Bone marrow (tissue), 2 donors: ENCODE data around the gene SPATA46.
A peak's percentile ranks its signal among the peaks of the same experiment; 100 is the strongest.
"Not testable (repeated sequence)": the region's sequence is repeated elsewhere in the genome, so short reads cannot be mapped to it uniquely, and the experiment has no call there.

ENCODE experiments used
- DNase-seq, 2 donors: peaks; one replicate each; lab custom pipeline; 2025; lab: John Stamatoyannopoulos, UW

The SPATA46 gene, protein sequence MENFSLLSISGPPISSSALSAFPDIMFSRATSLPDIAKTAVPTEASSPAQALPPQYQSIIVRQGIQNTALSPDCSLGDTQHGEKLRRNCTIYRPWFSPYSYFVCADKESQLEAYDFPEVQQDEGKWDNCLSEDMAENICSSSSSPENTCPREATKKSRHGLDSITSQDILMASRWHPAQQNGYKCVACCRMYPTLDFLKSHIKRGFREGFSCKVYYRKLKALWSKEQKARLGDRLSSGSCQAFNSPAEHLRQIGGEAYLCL

DNA sequence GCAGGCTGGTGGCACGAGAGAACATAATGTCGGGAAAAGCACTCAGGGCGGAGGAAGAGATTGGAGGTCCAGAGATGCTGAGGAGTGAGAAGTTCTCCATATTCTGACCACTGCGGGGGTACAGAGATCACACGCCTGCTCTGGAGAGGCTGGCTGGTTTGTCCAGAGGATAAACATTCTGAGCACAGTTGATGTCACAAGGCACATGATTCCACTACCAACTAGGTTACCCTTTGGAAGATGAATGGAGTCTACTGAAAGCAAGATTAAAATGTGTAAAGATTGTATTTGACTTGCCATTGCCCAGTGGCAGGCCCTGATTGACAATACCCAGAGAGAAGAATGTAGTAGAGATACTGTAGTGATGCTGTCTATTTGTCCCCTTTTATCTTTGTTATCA, at the start of gene SPATA46:
Gene SPATA46 (minus strand): TSS at position 164 of the 400 bp plus-strand sequence. CDS start 64 bp downstream, at position 100.
- DNase-seq: no peak

DNA sequence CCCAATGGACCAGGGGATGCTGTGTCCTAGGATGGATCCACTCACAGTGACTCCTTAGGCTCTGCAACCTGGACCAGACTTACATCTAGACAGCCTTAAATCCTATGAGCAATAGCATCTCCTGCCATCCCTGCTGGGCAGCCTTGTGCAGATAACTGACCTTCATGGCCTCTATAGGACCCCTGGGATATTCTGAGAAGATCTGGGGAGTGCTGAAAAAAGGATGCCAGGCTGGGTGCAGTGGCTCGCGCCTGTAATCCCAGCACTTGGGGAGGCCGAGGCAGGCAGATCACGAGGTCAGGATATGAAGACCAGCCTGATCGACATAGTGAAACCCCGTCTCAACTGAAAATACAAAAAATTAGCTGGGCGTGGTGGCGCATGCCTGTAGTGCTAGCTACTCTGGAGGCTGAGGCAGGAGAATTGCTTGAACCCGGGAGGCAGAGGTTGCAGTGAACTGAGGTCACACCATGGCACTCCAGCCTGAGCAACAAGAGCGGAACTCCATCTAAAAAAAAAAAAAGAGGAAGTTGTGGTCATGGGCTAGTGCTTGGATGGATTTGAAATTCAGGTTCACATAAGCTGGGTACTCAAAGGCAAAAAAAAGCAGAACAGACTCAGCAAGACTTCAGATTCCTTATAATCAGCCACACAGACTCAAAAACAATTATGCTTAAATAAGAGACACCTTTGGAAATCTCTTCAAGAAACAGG, 46.2 kb upstream of the SPATA46 start:
- DNase-seq: peak; percentile 4 to 76

DNA sequence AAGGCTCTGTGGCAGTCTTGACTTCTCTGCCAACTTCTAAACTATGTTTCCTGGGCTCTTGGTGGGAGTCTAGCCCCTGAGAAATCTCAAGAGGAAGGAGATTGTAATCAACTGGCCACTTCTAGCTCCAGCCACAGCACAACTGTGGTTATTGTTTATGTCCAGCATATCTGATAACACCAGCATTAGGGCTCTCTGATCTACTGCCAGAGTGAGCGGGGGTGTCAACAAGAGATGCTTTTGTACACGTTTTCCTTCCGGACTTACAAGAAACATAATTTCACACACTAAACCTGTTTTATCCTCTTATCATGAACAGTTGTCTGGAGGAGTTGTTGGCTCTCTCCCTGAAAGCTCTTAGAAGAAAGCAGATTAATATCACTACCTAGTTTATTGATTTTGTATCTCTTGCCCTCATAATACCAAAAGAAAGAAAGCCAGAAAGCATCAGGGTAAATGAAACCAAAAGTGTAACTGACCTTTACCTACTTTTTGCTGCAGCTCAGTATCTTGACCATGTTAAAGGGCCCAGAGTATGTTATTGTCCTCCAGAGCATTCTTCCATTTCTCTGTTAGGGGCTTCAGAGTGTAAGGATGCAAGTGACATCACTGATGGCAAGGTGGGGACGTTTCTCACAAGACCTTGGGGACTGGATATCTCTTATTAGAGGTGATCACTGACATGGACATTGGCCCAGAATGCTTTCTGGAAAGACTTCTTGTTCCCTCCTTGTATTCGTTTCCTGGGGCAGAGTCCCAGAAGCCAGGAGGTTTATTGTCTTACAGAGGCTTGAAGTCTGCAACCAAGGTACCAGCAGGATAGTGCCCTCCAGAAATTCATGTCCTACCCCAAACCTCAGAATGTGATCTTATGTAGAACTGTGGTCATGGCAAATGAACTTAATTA, 44.9 kb upstream of the SPATA46 start:
- DNase-seq: no peak

DNA sequence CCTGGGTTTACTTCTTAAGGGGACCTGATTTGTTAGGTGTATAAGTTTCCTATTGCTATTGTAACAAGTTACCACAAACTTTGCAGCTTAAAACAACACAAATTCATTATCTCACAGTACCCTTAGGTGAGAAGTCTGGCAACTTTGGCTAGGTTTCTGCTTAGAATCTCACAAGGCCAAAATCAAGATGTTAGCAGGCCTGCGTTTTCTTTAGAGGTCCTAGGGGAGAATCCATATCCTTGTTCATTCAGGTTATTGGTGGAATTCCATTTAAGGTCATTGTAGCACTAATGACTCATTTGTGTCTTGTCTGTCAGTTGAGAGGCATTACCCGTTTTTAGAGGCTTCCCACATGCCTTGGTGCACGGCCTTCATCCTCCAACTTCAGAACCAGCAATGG, 43.5 kb upstream of the SPATA46 start:
- DNase-seq: no peak

DNA sequence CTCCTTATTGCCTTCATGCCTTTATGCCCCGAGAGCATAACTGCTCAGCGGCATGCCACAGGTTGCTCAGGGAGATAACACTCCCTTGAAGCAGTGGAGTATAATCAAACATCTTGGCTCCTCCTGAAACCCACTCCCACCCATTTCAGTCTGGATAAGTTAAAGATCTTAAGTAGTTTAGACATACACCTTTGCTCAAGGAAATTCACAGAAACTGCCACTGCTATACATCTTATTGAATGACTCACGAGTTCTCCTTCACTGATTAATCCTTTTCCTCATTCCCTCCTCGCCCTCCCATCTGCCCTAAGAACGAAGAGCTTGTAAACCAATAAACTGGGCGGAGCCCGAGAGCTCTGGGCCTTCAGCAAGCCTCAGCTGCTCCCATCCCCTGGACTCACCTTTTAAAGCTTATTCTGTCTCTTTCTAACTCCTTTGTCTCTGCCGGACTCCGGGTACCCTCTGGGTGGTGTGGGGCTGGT, 42.8 kb upstream of the SPATA46 start:
- not testable (repeated sequence) for DNase-seq

DNA sequence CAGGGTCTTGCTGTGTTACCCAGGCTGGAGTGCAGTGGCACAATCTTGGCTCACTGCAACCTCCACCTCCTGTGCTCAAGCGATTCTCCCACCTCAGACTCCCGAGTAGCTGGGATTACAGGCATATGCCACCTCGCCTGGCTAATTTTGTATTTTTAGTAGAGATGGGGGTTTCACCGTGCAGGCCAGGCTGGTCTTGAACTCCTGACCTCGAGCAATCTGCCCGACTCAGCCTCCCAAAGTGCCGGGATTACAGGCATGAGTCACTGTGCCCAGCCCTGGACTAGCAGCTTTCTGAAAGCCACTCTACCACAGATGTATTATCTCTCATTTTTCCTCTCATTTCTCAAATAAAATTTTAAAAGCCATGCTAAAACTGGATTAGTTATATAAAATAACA, 41.9 kb upstream of the SPATA46 start:
- DNase-seq: not testable (repeated sequence)

DNA sequence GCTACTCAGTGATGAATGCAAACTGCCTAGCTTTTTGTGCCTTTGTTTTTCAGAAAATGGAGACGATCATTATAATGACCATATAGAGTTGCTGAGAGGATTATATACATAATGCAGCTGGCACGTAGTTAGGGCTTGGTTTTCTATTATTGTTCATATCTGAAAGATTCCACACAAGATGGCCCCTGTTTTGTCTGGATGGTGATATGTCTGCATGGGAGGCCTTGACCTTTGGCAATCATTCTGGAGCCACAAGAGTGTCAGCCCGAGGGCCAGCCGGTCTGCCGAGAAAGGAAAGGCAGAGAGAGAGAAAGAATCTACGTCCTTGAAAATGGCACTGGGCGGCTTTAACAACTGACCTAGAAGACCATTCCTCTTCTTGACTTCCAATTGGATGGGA, 41.0 kb upstream of the SPATA46 start:
- DNase-seq: no peak

DNA sequence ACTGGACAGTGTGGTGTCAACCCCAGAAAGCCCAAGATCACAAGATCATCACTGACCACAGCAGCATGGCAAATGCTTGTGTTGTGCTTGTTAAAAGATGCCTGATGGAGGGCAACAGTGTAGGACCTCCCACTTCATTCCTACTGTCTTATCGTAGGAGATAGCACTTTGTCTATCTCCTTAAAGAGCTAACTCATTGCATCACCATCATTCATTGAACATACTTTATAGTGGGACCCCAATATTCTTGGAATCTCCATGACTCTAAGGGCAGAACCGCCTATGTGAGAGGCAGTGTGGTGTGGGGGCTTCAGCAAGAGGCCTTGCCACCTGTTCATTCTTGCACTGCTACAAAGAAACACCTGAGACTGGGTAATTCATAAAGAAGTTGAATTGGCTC, 40.3 kb upstream of the SPATA46 start:
- no peak for DNase-seq

DNA sequence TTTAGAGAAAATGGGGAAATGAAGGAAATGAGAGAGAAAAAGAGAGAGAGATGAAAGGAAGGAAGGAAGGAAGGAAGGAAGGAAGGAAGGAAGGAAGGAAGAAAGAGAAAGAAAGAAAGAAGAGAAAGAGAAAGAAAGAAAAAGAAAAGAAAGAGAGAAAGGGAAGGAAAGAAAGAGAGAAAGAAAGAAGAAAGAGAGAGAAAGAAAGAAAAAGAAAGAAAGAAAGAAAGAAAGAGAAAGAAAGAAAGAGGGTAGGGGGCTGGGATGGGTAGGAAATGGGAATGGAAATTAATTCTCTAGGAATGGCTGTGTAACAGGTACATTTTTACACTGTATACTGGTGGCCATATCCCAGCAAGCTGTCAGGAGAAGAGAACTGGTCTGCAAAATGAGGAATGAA, 39.6 kb upstream of the SPATA46 start:
- DNase-seq: no peak

DNA sequence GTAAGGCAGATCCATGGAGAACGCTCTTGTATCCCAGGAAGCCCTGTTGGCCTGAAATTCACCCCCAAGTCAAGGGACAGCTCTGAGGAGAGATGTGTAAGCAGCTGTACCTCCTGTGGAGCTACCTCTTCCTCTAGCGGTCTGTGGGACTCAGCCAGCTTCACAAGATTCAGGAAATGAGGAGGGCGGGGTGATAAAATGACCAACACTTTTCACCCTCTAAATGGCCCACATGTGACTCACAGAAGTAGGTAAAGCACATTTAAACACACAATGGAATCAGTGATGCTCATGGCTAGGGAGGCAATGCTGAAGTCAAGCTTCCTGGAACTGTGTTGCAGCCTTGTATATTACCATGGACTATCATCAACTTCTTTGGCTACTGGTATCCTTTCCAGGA, 35.3 kb upstream of the SPATA46 start, which contains the start of gene SH2D1B:
Gene SH2D1B (minus strand): TSS at position 135 of the 400 bp plus-strand sequence. CDS start 120 bp downstream, at position 15.
- DNase-seq: no peak

DNA sequence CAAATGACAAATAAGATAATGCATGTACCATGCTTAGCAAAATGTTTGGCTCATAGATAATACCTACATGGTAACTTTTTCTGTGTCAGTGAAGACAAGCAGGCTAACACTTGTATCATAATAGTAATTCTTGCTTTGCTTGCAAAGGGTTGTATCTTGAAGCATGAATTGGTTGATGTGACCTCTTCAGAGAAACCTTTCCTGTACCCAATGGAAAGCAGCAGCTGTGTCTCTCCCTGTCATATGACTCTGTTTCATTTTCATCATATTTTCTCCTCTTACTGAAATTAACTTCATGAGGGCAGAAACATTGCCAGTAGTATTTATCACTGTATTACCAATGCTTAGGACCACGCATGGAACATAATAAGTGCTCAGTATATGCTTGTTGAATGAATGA, 30.9 kb upstream of the SPATA46 start:
- DNase-seq: no peak

DNA sequence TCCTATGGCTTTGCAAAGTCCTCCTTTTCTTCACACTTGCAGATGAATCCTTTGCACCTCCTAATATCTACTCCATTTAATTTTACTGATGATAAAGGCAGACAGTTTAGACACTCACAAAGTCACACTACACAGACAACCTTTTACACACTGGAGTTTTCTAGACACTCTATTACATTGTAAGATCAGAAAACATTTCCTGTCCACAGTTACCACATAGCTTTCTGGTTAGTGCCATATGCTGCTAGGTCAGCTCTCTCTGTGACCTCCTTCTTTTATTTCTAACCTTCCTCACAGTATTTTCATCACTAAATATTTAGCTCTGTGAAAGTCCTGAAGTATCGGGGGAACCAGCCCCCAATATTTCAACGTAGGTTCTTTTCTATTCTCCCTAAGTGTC, 30.2 kb upstream of the SPATA46 start:
- DNase-seq: no peak

DNA sequence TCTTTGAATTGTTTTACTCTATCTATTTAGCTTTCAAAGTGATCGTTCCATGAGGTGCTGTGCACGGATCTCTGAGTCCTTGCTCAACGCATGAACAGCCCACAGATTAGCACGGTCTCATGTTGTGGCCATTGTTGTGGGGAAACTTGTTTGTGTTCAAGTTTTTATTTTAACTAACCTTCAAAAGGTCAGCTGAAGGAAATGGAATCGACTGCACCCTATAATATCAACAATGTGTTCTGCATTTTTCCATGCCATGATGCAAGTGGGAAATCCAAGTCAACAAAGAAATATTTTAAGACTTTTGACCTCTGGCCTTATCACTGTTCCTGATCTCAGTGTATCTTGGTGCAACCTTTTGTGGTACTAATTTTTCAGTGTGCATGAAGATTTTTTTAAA, 29.1 kb upstream of the SPATA46 start:
- DNase-seq: no peak

DNA sequence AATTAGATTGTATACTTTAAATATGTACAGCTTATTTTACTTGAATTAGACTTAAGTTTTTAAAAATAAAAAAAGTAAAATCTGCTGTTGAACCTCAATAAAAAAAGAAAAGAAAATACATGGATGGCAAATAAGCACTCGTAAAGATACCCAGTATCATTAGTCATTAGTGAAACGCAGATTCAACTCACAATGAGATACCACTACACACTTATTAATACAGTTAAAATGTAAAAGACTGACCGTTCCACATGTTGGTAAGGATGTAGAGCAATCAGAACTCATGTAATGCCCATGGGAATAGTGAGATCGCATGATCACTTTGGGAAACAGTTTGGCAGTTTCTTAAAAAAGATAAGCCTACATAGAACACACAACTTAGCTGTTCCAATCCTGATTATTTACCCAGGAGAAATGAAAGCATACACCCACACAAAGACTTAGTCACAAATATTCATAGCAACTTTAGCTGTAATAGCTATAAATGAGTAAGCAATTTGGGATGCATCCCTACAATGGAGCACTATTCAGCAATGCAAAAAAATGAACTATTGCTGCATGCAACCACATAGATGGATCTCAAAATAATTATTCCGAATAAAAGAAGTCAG, 28.0 kb upstream of the SPATA46 start:
- no peak for DNase-seq

DNA sequence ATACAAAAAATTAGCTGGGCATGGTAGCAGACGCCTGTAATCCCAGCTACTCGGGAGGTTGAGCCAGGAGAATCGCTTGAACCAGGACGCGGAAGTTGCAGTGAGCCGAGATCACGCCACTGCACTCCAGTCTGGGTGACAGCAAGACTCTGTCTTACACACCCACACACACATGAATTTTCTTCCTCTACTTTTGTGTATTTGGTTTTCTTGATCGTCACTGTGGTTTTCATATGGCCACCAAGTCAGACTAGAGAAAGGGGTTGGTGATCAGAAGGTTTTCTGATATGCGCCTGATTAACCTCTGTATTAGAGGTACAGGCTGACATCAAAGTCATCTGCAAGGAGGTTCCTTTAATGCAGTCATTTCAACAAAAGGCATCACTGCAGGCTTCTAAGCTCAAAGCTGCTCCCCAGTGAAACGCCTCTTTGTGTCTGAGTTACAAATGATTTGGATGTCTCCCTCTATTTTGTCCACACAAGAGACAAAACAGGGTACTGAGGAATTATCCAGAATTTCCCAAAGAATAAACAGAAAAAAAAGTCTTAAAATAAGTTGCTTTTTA, 24.2 kb upstream of the SPATA46 start:
- no peak for DNase-seq

DNA sequence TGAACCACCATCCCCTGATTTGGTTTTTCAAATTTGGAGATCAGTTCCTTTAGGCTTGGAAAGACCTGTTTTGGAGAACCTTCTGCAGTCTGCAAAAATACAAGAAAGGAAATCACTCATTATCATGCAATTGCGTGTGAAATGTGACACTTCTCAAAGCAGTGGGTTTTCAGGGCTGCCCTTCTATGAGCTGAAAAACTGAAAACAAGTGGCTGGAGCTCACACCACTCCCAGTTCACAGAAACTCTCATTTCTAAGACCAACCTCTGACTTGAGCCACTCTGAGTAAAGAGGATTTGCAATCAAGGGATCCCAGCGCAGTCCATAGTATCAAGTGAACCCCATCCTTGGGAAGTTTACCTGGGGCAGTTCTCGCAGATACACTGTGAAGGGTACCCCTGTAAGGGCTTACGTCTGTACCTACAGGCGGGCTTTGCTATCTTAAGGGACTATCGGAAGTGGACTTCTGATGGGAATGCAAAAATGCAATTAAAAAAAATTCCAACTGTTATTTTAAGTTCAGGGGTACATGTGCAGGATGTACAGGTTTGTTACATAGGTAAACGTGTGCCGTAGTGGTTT, 22.4 kb upstream of the SPATA46 start:
- DNase-seq: no peak

DNA sequence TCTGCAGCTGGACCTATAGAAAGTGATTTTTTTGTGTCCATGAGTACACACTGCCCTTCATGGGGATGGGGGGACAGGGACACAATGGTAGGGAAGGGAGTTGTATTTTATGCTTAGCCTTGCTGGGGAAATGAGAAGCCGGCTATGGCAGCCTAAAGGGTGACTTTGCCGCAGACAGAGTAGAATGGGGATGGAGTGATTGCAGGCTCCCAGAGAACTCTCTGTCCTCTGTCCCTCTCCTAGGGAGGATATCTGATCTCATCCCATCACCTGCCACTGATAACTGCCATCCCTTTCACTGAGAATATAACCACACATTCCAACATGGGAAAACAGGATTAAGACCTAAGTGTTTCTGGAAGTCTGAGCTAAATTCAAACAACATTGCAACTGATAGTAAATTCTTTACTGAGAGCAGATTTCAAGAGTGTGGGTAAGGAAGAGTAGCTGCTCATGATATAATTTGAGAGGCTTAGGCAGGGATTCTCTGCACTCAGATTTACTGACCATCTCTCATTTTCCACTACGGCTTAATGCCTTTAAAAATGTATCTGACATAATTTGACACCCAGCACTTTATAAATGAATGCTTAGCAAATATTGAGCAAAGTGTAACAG, 21.4 kb upstream of the SPATA46 start:
- no peak for DNase-seq

DNA sequence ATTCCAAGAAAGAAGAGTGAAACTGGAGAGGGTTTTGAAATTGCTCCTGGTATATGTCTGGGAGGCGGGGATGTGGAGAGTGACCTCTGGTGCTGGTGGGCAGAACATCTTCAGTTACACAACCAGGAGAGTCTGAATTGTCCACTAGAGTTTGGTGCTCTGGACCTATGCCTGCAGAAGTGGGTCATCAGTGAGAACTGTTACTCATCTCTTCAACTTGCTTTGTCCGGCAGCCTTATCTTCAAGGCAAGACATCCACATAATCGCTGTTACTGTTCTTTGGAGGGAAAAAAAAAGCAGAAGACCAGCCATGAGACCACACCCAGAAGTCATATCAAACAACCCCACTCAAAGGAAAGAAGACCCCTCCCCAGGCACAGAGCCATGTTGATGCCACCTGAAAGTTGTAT, 20.4 kb upstream of the SPATA46 start:
- DNase-seq: no peak

DNA sequence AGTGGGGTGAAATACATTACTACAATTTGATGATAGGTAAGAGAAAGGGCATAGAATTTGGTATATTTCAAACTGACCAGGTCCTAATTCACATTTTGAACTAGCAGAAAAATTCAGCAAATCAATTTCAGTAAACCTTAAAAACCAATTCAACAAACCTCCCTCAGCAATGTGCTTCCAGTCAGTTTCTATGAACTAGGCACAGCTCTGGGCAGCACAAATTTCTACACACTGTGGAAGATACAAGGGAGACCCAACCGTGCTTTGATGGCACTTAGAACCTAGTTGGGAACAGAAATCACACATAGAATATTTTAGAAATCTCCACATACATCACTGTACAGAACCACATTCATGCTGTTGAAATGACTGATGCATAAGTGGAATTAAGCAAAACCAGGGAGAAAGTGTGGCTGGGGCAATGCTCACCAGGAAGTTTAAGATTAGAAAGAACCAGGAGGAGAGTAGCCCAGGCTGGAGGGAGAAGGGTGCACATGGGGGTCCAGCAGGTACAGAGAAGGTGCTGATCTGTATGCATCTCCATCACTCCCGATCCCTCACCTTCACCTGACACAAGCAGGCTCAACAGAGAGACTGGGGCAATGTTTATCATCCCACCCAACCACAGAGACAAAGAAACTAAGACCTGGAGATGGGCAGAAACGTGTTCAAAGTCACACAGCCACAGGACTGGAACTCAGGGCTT, 19.7 kb upstream of the SPATA46 start:
- no peak for DNase-seq
